Kidney epithelial cell (primary cell): Measurements from ENCODE around the gene ARHGEF1. TPM values are rescaled to one million over a fixed set of nuclear protein-coding genes. Genes with fewer than 3 reads are reported as not detected.
A peak's percentile ranks its signal among the peaks of the same experiment; 100 is the strongest.

Experiments used
- DNase-seq: peaks from one replicate; pipeline ENCODE4 v3.0.0-alpha.2; 2010; ENCODE audit warnings: low read depth
- H3K27me3 ChIP-seq: 2 replicates; pipeline ENCODE4 v1.6.0; 2011; ENCODE audit warnings: low read length; ENCODE audit not compliant: control insufficient read depth, insufficient read depth
- H3K36me3 ChIP-seq: 2 replicates; pipeline ENCODE4 v1.5.1; 2011; ENCODE audit warnings: low read length; ENCODE audit not compliant: control insufficient read depth, insufficient read depth
- H3K4me3 ChIP-seq: 2 replicates; pipeline ENCODE4 v1.5.1; 2011; ENCODE audit warnings: low read depth, mild to moderate bottlenecking, control low read depth, low read length
- CTCF ChIP-seq: IDR thresholded peaks from 2 replicates; pipeline ENCODE4 v1.5.1; 2011; ENCODE audit warnings: mild to moderate bottlenecking, moderate library complexity, low read length, control low read depth, inconsistent platforms; ENCODE audit not compliant: insufficient read depth, poor library complexity, severe bottlenecking
- total RNA-seq: library from RNA; depleted of rRNA; stranded (reverse); fragments of >200 nt; gene quantifications from 2 replicates; pipeline ENCODE4 v1.2.3, GENCODE V29; 2015

ARHGEF1 gene
- total RNA-seq, 1 donor from 2014 or later: 72.2 TPM

GRCh38 chr19:41926763-41927496, 43.9 kb downstream of the ARHGEF1 start:
- TF ChIP-seq CTCF: no peak
- peaks cover 92% of the 10 kb centered on the region for H3K27me3 ChIP-seq

GRCh38 chr19:41927497-41928192, 44.7 kb downstream of the ARHGEF1 start:
- Histone ChIP-seq H3K36me3 (no peaks in the 10 kb centered on the region), H3K27me3 (peaks cover 92% of the 10 kb centered on the region), H3K4me3 (peak overlapping the region; percentile 21)
- no peak for DNase-seq
- TF ChIP-seq CTCF: no peak

More at GRCh38 chr19:41926763-41927496, 43.9 kb downstream of the ARHGEF1 start:
- Histone ChIP-seq H3K4me3 (no peak overlapping the region), H3K36me3 (no peaks in the 10 kb centered on the region)
- DNase-seq: no peak

GRCh38 chr19:41928221-41928683, 45.3 kb downstream of the ARHGEF1 start, which contains the start of gene ERFL:
Gene ERFL (minus strand): TSS chr19:41928449. CDS start chr19:41912919, 15,530 bp downstream.
- TF ChIP-seq CTCF: no peak
- Histone ChIP-seq H3K27me3 (peaks cover 91% of the 10 kb centered on the region), H3K36me3 (no peaks in the 10 kb centered on the region), H3K4me3 (peak within 1 kb of the TSS; percentile 21)
- no peak for DNase-seq

GRCh38 chr19:41928754-41929535, 46.0 kb downstream of the ARHGEF1 start:
- no peak for DNase-seq
- Histone ChIP-seq H3K36me3 (no peaks in the 10 kb centered on the region), H3K27me3 (peaks cover 93% of the 10 kb centered on the region), H3K4me3 (no peak overlapping the region)
- no peak for TF ChIP-seq CTCF

- DNase-seq: no peak
- Histone ChIP-seq H3K27me3 (peaks cover 93% of the 10 kb centered on the region), H3K4me3 (no peak overlapping the region), H3K36me3 (no peaks in the 10 kb centered on the region)
- TF ChIP-seq CTCF: no peak
Measured at GRCh38 chr19:41929536-41930071, 46.6 kb downstream of the ARHGEF1 start.
